ENCODE data around the gene CTBP2. TPM values are rescaled to one million over a fixed set of nuclear protein-coding genes. Genes with fewer than 3 reads are reported as not detected.

CTBP2 gene
- total RNA-seq, 2 experiments from 2014 or later: 0.17 TPM; not detected in 1

- ChIA-PET POLR2A (no interaction called here), CTCF (no interaction called here)
- ATAC-seq (ENCODE audit: poor library complexity) (no peak), DNase-seq (peak in 1 of 14 experiments; percentile 4)
- Histone ChIP-seq H3K27me3 (ENCODE audit: control insufficient read depth in 1 of 2, insufficient read depth in 2 of 2, low read length in 2 of 2) (no peaks in the 10 kb centered on the region), H3K4me1 (ENCODE audit: insufficient read depth, low read length) (peaks cover 12% of the 10 kb centered on the region), H3K36me3 (ENCODE audit: insufficient read depth, low read length) (peaks cover 21% of the 10 kb centered on the region), H3K4me3 (ENCODE audit: low read length) (no peak overlapping the region), H3K27ac (ENCODE audit: low read depth in 1 of 2, low read length in 2 of 2) (no peak overlapping the region), H3K9me3 (ENCODE audit: control insufficient read depth in 1 of 2, insufficient read depth in 1 of 2, low read length in 2 of 2) (no peaks in the 10 kb centered on the region)
- H3K27ac Mint-ChIP-seq: no peak overlapping the region
- TF ChIP-seq, protein P1, sequence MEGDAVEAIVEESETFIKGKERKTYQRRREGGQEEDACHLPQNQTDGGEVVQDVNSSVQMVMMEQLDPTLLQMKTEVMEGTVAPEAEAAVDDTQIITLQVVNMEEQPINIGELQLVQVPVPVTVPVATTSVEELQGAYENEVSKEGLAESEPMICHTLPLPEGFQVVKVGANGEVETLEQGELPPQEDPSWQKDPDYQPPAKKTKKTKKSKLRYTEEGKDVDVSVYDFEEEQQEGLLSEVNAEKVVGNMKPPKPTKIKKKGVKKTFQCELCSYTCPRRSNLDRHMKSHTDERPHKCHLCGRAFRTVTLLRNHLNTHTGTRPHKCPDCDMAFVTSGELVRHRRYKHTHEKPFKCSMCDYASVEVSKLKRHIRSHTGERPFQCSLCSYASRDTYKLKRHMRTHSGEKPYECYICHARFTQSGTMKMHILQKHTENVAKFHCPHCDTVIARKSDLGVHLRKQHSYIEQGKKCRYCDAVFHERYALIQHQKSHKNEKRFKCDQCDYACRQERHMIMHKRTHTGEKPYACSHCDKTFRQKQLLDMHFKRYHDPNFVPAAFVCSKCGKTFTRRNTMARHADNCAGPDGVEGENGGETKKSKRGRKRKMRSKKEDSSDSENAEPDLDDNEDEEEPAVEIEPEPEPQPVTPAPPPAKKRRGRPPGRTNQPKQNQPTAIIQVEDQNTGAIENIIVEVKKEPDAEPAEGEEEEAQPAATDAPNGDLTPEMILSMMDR (IDR thresholded peaks at IDR 0.05): no peak
- peaks cover 66% of the 10 kb centered on the region for H3K4me1 Mint-ChIP-seq (ENCODE audit: low read depth)
- no peak overlapping the region for H3K4me3 Mint-ChIP-seq
- H3K9me3 Mint-ChIP-seq: no peaks in the 10 kb centered on the region
- peaks cover 67% of the 10 kb centered on the region for H3K36me3 Mint-ChIP-seq (ENCODE audit: low read depth)
- intact Hi-C loops (cut with DNase I, micrococcal nuclease): no loop called here
- H3K27me3 Mint-ChIP-seq: no peaks in the 10 kb centered on the region
Measured at GRCh38 chr10:124946945-124947344, 213.4 kb downstream of the CTBP2 start.

DNA sequence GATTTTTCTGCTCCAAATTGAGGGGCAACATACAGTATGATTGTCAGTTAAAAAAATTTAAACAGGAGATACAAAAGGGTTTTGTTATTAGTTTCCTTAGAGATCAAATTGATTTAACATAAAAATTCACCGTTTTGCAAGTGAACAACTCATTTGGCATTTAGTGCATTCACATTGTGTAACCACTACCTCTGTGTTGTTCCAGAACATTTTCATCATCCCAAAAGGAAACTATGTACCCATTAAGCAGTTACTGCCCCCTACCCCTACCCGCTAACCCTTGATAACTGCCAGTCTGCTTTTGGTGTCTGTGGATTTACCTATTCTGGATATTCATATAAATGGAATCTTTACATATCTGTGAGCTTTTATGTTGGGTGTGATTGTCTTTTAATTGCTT lies 215.4 kb downstream of the CTBP2 start:
- ChIA-PET POLR2A (interaction anchor here (0.6 kb wide), 1 partner anchor 155 kb away, joined by 4 read pairs; no protein-coding TSS in a partner anchor), CTCF (no interaction called here)
- TF ChIP-seq, protein P1 (IDR thresholded peaks at IDR 0.05): no peak
- Histone ChIP-seq H3K27ac (ENCODE audit: low read depth in 1 of 2, low read length in 2 of 2) (no peak overlapping the region), H3K36me3 (ENCODE audit: insufficient read depth, low read length) (peaks cover 21% of the 10 kb centered on the region), H3K27me3 (ENCODE audit: control insufficient read depth in 1 of 2, insufficient read depth in 2 of 2, low read length in 2 of 2) (no peaks in the 10 kb centered on the region), H3K4me1 (ENCODE audit: insufficient read depth, low read length) (peaks cover 15% of the 10 kb centered on the region), H3K4me3 (ENCODE audit: low read length) (no peak overlapping the region), H3K9me3 (ENCODE audit: control insufficient read depth in 1 of 2, insufficient read depth in 1 of 2, low read length in 2 of 2) (no peaks in the 10 kb centered on the region)
- intact Hi-C loops (cut with DNase I, micrococcal nuclease): no loop called here
- ATAC-seq (ENCODE audit: poor library complexity): no peak
- Mint-ChIP-seq H3K36me3 (ENCODE audit: low read depth) (peaks cover 66% of the 10 kb centered on the region), H3K4me1 (ENCODE audit: low read depth) (peaks cover 74% of the 10 kb centered on the region), H3K27ac (peak overlapping the region; percentile 26), H3K27me3 (no peaks in the 10 kb centered on the region), H3K4me3 (no peak overlapping the region), H3K9me3 (no peaks in the 10 kb centered on the region)
- DNase-seq: no peak

DNA sequence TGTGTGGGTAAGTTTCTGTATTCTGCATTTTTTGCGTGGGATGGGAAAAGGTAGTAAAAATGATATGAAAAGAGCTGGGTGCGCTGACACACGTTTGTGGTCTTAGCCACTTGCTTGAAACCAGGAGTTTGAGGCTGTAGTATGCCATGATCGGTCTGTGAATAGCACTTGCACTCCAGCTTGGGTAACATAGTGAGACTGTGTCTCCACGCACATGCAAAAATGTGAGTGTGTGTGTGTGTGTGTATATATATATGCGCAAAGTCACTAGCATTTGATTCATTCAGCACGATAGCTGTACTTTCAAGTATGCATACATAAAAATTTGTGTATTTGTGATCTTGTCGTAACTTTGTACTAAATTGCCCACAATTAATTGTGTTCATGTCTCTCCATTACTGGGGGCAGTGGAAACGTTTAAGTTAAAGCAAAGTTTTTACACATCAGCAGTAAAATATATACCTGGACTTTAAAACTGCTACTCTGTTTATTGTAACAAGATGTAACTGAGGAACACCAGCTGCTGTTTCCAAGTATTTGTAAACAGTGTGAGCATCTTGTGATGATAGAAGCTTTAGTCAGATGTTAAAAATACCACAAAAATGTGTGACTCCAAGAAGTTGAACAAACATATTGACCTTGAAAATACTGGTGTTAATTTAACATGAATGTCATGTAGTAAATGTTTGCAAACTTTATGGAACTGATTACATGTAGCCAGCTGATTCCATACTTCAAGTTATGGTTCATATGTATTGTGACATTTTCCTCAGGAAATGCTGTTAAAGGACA lies 216.9 kb downstream of the CTBP2 start:
- Mint-ChIP-seq H3K4me1 (ENCODE audit: low read depth) (peaks cover 75% of the 10 kb centered on the region), H3K27me3 (no peaks in the 10 kb centered on the region), H3K9me3 (no peaks in the 10 kb centered on the region), H3K4me3 (peak overlapping the region; percentile 2), H3K27ac (no peak overlapping the region), H3K36me3 (ENCODE audit: low read depth) (peaks cover 52% of the 10 kb centered on the region)
- DNase-seq (no peak), ATAC-seq (ENCODE audit: poor library complexity) (no peak)
- H3K27me3 ChIP-seq (ENCODE audit: control insufficient read depth in 1 of 2, insufficient read depth in 2 of 2, low read length in 2 of 2): no peaks in the 10 kb centered on the region
- POLR2A ChIA-PET: no interaction called here
- CTCF ChIA-PET: interaction anchor here (1.5 kb wide), 1 partner anchor 13 kb away, joined by 4 read pairs; no protein-coding TSS in a partner anchor
- no peak overlapping the region for H3K4me3 ChIP-seq (ENCODE audit: low read length)
- H3K27ac ChIP-seq (ENCODE audit: low read depth in 1 of 2, low read length in 2 of 2): no peak overlapping the region
- peaks cover 15% of the 10 kb centered on the region for H3K4me1 ChIP-seq (ENCODE audit: insufficient read depth, low read length)
- H3K9me3 ChIP-seq (ENCODE audit: control insufficient read depth in 1 of 2, insufficient read depth in 1 of 2, low read length in 2 of 2): no peaks in the 10 kb centered on the region
- intact Hi-C loops (cut with DNase I, micrococcal nuclease): no loop called here
- TF ChIP-seq, protein P1 (IDR thresholded peaks at IDR 0.05): no peak
- peaks cover 17% of the 10 kb centered on the region for H3K36me3 ChIP-seq (ENCODE audit: insufficient read depth, low read length)

Data from CD4-positive, alpha-beta T cell (primary cell).